Activated CD8-positive, alpha-beta memory T cell treated with anti-CD3 and anti-CD28 coated beads, Interleukin-2, amount 50 U/mL, for 24 hours (primary cell): ENCODE measurements around the gene NKD2.
"Not testable (repeated sequence)": the region's sequence is repeated elsewhere in the genome, so short reads cannot be mapped to it uniquely, and the experiment has no call there.

Experiments used
- DNase-seq: peaks from one replicate; pipeline ENCODE4 v3.0.0-alpha.2; 2020; ENCODE audit errors: extremely low read depth

Gene NKD2

GRCh38 chr5:1058083-1058945, 49.7 kb downstream of the NKD2 start:
- DNase-seq: no peak

- DNase-seq: no peak
Measured at GRCh38 chr5:1058988-1059883, 50.6 kb downstream of the NKD2 start.

GRCh38 chr5:1059884-1060263, 51.3 kb downstream of the NKD2 start:
- no peak for DNase-seq

GRCh38 chr5:1060535-1060981, 52.0 kb downstream of the NKD2 start:
- DNase-seq: no peak

- not testable (repeated sequence) for DNase-seq
Measured at GRCh38 chr5:1061292-1061691, 52.7 kb downstream of the NKD2 start.

- no peak for DNase-seq
Measured at GRCh38 chr5:1061916-1062315, 53.3 kb downstream of the NKD2 start.

- DNase-seq: no peak
Measured at GRCh38 chr5:1062761-1063568, 54.4 kb downstream of the NKD2 start.

GRCh38 chr5:1063661-1064382, 55.2 kb downstream of the NKD2 start:
- no peak for DNase-seq

GRCh38 chr5:1064383-1065142, 56.0 kb downstream of the NKD2 start:
- no peak for DNase-seq

- no peak for DNase-seq
Measured at GRCh38 chr5:1065143-1065750, 56.6 kb downstream of the NKD2 start.

GRCh38 chr5:1065891-1066650, 57.5 kb downstream of the NKD2 start:
- no peak for DNase-seq

- no peak for DNase-seq
Measured at GRCh38 chr5:1066676-1067075, 58.1 kb downstream of the NKD2 start.

- DNase-seq: no peak
Measured at GRCh38 chr5:1067141-1068121, 58.8 kb downstream of the NKD2 start.

- no peak for DNase-seq
Measured at GRCh38 chr5:1068204-1068894, 59.7 kb downstream of the NKD2 start.

GRCh38 chr5:1068895-1069719, 60.5 kb downstream of the NKD2 start:
- no peak for DNase-seq

- DNase-seq: no peak
Measured at GRCh38 chr5:1069720-1070088, 61.1 kb downstream of the NKD2 start.
